NCI-H187 (cell line): ENCODE measurements around the gene WEE1.
A peak's percentile ranks its signal among the peaks of the same experiment; 100 is the strongest.
"Not testable (repeated sequence)": the region's sequence is repeated elsewhere in the genome, so short reads cannot be mapped to it uniquely, and the experiment has no call there.

Experiments used
- DNase-seq, 2 experiments: peaks; one replicate each; lab custom pipeline; 2025; lab: John Stamatoyannopoulos, UW

WEE1 gene

DNA sequence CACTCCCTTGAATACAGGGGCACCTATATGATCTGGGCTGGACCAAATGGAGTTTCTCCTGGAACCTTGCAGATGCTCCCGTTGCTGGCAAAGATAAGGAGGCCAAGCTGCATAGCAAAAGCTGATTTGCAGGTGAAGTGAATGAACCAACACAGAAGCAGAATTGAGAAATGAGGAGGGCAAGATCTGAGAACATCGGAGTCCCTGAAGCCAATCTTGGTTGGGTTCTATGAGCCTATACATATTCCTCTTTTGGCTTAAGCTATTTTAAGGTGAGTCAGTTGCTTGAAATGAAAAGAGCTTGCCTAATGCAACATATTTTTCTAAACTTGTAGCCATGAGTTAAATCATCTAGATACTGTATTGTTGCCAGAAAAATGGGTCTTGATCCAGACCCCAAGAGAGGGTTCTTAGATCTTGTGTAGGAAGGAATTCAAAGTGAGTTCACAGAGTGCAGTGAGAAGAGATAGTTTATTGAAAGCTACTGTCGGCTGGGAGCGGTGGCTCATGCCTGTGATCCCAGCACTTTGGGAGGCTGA is 23.5 kb downstream of the WEE1 start:
- no peak for DNase-seq

DNA sequence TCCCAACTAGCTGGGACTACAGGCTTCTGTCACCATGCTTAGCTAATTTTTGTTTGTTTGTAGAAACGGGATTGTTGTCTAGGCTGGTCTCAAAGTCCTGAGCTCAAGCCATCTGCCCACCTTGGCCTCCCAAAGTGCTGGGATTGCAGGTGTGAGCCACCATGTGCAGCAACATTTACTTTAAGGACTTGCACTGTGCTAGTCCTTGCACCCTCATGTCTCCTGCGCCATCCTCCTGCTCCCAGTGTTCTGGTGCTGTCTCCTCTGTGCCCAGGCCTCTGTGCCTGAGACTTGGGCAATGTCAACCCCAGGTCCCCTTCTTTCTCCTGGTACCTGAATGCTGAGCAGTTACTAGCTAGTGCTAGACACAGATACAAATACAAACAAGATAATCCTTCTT is 26.7 kb downstream of the WEE1 start:
- DNase-seq = no peak

DNA sequence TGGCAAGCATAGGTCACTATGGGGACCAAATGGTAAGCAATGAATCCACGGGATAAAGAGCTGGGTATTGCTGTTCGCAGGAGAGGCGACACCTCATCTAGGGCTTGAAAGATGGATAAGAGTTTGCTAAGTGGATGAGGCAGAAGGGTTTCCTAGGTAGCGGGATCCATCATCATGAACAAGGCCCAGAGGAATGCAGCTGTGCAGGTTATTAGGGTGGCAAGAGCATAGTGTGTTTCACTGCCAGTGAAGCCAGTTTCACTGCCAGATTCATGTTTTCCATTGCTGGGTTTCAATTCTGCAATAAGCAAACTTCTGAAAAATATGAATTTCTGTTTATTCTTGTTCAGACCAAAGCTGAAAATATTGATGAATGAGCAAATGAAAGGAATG is 27.2 kb downstream of the WEE1 start:
- no peak for DNase-seq

DNA sequence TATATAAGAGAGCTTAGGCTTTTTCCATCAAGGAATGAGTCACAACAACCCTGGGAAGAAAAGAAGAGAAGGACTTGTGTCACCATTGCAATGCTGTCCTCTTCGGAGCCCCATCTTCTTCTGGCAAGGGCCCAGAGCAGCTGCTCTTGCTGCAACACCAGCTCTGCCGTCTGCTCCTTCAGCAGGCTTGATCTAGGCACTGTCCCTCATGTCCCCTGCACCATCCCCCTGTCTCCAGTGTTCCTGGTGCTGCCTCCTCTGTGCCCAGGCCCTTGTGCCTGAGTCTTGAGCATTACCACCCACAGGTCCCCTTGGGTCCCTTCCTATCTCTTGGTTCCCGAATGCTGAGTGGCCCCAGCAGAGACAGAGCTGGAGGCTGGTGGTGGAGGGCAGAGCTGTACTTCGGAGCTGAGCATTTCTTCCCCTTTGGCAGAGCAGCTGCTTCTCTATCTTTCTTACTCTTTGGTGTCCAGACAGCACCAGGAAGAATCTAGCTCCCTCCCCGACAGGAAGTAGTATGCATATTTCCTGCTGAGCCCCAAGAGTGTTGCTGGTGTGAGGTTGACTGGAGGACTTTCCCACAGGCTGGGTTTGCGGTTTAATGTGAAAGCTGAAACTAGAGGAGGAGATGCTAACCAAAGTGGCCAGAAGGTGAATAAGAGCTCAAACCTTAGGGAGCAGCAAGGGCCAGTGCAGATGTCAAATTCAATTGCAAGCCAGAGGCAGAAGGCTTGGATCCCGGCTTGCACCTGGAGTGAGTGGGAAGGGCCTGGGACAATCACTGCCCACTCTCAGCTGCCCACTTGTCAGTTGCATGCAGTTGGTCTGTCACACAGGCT is 27.8 kb downstream of the WEE1 start:
- DNase-seq = peak in 1 of 2 experiments; percentile 30

DNA sequence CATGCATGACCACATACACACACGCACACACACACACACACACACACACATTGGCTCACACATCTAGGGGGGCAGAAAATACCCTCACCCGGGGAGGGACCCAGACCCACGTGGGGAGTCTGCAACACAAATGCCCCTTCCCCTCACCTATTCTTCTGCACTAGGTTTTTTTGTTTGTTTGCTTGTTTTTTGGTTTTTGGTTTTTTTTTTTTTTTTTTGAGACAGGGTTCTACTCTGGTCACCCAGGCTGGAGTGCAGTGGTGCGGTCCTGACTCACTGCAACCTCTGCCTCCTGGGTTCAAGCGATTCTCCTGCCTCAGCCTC is 28.4 kb downstream of the WEE1 start:
- DNase-seq = no peak

DNA sequence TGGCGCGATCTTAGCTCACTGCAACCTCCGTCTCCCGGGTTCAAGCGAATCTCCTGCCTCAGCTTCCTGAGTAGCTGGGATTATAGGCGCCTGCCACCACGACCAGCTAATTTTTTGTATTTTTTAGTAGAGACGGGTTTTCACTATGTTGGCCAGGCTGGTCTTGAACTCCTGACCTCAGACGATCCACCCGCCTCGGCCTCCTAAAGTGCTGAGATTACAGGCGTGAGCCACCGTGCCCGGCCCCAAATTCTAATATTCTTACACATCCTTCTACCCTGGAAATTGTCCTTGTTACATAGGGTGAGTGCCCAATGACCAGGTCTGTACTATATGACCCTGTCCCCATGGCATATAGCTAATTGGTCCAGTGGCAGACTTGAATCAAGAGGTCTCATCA is 29.7 kb downstream of the WEE1 start:
- DNase-seq = not testable (repeated sequence)

DNA sequence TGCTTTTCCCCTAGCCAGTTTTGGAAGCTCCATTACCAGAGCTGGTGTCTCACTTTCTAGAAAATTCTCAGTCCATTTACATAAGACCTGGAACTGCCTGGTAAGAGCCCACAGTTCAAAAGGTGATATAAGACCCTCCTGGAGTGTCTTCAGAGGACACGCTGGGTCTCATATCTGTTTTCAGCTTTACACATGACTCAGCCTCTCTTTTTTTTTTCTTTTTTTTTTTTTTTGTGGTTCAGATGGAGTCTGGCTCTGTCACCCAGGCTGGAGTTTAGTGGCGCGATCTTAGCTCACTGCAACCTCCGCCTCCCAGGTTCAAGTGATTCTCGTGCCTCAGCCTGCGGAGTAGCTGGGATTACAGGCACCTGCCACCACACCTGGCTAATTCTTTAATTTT is 30.7 kb downstream of the WEE1 start:
- DNase-seq = no peak

DNA sequence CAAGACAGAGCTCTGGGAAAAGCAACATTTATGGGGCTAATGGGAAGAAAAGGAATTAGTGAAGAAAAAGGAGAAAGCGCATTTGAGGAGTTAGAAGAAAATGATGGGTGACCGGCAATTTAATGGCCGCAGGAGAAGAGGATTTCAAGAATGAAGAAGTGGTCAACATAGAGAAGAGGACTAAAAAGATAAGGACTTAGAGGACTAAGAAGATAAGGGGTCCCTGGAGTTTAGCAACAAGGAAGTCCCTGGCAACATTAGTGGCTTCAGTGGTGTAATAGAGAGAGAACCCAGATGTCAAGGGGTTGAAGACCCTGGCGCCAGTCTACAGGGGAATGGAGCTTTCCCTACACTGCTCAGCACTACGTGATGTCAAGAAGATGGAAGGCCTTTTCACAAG is 32.3 kb downstream of the WEE1 start:
- DNase-seq = no peak

DNA sequence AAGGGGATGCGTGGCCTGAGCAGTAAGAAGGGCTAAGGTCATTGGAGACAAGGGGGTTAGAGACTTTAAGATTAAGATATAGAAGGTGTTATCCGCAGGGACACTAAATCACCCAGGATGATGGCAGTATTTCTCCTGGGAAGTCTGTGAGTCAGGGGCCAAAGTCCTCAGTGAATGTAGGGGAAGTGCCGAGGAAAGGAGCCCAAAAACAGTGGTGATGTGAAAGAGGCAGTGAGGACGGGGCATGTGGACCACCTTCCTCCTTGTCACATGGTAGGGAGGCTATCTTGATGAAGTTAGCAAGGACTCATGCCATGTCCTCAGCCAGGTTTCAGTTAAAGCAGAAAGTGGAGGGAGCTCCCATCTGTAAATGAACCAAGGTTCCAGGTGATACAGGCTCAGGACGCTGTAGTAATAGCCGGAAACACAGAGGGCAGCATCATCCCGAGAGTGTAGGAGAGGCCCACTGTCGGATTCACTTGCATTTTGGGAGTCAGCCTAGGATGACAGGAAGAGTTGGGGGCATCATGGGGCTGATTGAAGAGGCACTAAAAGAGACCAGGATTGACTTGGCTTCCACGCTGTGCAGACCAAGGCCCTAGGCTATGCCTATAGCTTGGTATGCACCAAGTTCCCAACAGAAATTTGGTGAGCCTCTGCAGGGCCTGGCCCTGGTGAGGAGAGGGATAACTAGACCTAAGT is 33.5 kb downstream of the WEE1 start:
- no peak for DNase-seq

DNA sequence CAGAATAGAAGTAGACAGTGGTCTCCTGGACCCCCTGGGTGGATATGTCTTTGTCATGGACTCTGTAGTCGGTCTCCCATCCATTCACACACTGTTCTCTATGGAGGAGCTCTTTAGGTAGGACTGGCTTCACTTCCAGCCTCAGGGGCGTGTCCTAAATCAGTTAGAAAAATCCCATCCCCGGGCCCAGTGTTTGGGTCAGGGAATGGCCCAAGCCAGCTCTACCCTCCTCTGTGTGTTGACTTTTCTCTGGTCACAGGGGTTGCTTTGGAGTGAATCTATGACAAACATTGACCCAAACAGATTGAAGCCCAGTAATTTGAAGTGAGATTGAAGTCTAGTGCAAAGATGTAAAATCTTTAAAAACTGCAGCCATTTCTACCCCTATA is 34.0 kb downstream of the WEE1 start:
- DNase-seq = no peak

DNA sequence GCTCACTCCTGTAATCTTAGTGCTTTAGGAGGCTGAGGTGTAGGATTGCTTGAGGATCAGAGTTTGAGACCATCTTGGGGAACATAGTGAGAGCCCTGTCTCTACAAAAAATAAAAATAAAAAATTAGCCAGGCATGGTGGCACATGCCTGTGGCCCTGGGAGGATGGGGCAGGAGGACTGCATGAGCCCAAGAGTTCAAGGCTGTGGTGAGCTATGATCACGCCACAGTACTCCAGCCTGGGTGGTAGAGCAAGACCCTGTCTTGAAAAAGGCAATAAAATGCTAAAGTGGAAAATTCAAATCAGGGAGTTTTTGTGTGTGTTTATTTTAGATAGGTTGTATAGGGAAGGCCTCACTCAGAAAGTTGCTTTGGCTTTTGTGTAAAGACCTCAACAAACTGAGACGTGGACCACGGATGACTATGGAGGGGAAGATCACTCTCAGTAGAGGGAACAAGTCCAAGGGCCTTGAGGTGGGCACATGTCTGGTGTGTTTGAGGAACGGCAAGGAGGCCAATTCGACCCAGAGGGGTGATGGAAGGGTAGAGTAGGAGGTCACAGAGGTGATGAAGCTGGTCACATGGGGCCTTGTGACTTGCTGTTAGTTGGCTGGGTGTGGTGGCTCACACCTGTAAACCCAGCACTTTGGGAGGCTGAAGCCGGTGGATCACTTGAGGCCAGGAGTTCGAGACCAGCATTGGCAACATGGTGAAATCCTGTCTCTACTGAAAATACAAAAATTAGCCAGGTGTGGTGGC is 35.7 kb downstream of the WEE1 start:
- DNase-seq = no peak

DNA sequence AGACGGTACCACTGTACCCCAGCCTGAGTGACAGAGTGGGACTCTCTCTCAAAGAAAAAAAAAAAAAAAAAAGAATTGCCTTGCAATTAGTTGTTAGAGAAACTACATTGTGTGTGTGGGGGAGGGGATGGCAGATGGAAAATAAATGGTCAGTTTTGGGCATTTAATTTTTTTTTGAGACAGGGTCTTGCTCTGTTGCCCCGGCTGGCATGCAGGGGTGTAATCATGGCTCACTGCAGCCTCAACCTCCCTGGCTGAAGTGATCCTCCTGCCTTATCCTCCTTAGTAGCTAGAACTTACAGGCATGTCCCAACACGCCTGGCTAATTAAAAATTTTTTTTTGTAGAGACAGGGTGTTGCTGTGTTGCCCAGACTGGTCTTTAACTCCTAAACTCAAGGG is 36.4 kb downstream of the WEE1 start:
- DNase-seq = no peak

DNA sequence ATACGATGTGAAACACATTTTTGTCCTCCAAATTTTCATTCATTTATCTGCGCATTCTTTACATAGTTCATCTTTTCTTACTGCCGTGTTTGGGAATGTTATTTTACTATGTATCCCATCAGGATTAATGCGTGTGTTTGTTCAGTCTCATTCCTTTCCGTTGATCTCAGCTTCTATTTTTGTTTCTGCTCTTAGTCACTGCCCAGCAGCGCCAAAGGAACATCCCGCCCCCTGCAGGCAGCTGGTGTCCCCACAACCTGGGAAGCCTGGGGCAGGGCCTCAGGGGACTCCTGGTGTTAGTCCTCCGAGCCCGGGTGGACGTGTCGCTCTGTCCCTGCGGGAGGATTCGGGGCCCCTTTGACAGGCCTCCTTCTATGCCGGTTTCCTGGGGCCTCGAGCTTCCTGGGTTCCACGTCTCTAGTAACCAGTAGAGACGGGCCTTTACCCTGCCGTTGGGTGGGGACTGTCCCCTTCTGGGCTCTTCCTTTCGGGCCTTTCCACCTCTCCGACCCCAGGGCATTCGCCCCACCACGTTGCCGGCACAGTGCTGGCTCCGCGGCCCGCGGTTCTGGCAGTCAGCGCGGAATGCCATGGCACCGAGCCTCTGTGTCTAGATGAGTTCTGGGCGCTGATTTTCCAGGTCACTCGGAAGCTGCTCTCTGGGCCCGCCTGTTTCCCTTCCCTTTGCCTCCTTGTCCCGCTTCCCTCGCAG is 39.8 kb downstream of the WEE1 start:
- DNase-seq = peak; percentile 71 to 79

DNA sequence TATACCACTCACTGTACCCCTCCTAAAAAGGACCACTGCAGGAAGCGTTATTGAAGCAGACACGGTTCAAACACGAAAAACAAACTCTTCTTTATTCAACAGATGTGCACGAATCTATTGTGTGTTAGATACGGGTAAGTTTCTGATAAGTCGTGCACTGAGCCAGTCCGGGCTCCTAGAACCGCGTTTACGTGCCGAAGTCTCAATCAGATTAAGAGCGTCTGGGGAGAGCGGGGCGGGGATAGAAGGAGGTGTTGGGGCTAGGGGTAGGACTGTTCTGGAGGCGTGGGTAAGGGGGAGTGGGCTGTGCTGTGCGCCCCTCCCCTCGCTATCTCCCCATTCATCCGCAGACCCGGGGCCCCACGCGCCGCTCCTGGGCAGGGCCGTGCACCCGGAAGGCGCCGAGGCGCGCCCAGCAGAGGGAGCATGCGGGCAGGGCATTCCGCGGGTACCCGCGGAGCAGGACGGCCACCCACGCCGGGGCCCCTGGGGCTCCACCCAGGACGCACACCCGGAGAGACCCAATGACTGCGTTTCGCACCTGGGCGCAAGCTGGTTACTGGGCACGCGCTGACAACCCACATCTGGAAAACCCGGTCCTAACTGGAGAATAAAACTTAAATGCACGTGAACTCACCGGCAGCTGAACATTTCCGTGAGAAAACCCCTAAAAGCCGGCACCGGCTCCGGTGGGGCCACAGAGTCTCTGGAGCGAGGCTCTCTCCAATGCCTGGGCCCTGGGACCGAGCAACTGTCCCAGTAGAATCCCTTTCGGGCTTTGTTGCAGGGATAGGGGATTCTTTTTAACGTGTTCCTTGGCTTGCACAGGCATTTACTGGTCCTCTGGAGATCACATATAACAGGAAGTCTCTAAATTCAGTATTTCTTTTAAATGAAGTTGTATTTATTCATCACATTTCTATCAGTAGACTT is 40.6 kb downstream of the WEE1 start:
- peak in 1 of 2 experiments; percentile 62 for DNase-seq

DNA sequence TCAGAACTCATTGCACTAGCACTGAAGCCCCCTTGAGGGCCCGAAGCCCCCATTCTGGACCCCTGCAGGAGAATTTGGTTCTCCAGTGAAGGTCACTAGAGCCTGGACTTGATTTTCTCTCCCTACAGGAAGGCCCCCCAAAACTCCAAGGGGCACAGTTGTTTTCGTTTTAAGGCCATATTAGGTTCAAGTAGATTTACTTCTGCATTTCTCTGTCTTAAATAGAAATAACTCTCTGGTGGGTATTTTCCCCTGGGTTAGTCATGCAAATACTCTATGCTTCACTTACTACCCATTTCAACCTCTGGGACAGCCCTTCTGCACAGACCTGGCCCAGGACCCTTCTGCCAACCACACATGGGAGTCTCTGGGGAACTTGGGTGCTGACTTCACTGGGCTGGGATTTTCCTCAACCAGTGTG is 41.6 kb downstream of the WEE1 start:
- no peak for DNase-seq

DNA sequence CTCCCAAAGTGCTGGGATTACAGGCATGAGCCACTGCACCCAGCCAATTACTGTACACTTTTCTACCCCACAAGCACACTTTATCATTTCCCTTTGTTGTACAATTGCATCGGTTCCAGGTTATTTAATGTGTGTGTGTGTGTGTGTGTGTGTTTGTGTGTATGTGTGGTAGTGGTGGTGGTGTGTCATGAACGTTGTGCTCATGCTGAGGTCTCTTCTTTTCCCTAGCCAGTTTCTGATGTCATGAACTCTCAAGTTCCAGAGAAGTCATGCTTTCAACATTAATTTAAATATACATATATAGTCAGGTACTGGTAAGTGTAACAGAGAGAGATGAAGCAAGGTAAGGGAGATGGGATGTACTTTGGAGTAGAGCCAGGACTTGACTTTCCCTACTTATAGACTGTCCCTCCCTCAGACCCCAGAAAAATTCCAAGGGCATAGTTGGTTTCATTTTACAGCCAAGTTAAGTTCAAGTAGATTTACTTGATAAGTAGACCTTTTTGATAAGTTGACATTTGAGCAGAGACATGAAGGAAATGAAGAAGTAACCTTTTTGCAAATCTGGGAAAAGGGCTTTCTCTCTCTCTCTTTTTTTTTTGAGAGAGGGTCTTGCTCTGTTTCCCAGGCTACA is 42.7 kb downstream of the WEE1 start:
- DNase-seq = no peak

DNA sequence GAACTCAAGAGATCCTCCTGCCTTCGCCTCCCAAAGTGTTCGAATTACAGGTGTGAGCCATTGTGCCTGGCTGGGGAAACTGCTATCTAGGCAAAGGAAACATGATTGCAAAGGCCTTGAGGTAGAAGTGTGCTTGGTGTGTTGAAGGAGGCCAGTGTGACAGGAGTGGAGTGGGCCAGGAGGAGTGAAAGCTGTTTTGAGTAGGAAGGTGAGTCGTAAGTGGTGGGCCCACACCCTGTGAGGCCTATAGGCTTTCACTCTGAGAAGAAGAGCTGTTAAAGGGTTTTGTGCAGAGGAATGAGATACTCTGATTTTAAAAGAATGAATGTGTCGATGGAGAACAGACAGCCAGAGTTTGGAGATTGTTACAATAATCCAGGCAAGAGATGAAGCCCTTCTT is 43.4 kb downstream of the WEE1 start:
- no peak for DNase-seq

DNA sequence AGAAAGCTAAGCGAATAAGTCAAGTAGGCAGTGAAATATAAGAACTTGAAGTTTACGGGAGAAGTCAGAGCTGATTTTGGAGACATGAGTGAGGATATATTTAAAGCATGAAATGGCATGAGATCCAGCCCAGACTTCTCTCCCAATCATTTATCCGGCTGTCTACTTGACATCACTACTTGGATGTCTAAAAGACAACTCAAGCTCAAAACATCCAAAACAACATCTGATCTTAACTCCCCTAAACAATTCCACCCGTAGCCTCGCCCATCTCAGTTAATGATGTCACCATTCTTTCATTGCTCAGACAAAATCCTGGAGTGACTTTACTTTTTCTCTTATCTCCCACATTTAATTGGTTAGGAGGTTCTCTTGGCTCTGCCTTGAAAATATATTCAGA is 44.5 kb downstream of the WEE1 start:
- DNase-seq = no peak

DNA sequence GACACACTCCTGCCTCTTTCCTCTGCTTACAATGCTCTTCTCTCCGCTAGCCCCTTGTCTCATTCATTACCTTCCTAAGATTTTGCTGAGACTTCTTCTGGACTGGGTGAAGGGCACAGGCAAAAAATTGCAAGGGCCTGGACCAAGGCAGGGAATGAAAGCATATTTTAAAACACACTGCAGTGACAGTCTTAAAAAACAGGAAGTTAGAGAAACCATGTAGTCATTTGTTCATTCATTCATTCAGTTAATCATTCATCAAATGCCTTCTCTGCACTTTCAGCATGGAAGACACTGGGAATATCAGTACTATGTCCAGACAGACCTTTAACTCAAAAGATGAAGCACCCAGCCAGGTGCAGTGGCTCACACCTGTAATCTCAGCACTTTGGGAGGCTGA is 45.5 kb downstream of the WEE1 start:
- no peak for DNase-seq

DNA sequence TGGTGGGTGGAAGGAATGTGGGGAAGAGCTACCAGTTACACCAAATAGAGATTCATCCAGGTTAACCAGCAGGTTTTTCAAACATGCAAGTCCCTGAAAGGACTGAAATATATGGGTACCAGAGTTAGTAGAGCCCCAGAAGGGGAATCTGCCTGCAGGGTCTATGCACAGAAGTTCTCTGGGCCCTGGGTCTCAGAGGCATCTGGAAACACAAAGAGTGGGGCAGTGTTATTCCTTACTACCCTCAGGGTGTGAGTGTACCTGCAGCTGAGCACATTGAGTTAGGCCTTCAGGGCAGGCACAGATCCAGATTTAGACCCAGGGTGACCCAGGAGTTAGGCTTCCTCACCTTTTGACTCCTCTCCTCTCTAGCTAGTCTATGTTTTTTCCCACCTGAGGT is 46.5 kb downstream of the WEE1 start:
- DNase-seq = no peak

DNA sequence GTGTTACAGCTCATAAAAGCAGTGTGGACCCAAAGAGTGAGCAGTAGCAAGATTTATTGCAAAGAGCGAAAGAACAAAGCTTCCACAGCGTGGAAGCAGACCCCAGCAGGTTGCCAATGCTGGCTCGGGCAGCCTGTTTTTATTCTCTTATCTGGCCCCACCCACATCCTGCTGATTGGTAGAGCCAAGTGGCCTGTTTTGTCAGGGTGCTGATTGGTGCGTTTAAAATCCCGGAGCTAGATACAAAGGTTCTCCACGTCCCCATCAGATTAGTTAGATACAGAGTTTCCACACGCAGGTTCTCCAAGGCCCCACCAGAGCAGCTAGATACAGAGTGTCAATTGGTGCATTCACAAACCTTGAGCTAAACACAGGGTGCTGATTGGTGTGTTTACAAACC is 48.9 kb downstream of the WEE1 start:
- DNase-seq = not testable (repeated sequence)
